OCI-LY3 (cell line): Measurements from ENCODE around the gene CAMSAP2.

Experiments used
- CTCF ChIP-seq: fragments of 200-600, 300-600 bp; sonication (generic); IDR thresholded peaks from 2 replicates; pipeline ENCODE4 v1.5.1; 2014; ENCODE audit warnings: antibody characterized with exemption, low read length, low read depth
- EZH2phosphoT487 ChIP-seq: fragments of 200-600 bp; shearing (Covaris generic); IDR thresholded peaks from 2 replicates; pipeline ENCODE4 v1.6.1; 2018; ENCODE audit warnings: antibody characterized with exemption, mixed run types, low read depth

- no peak for TF ChIP-seq CTCF
- no peak for TF ChIP-seq EZH2phosphoT487
These were observed 70.2 kb downstream of the CAMSAP2 start for GRCh38 chr1:200808846-200809245.
